Tongue (tissue), 2 donors: Measurements from ENCODE around the gene GRIN1. TPM values are rescaled to one million over a fixed set of nuclear protein-coding genes. Genes with fewer than 3 reads are reported as not detected.

Experiments
- DNase-seq: peaks from one replicate; pipeline ENCODE4 v3.0.0-alpha.2; 2015
- total RNA-seq: library from RNA; depleted of rRNA; stranded (reverse); fragments of >200 nt; gene quantifications from one replicate; pipeline ENCODE4 v1.2.3, GENCODE V29; 2014

The GRIN1 gene
- total RNA-seq, 1 donor from 2014 or later = 1.1 TPM

GRCh38 chr9:137178939-137179630, 40.1 kb downstream of the GRIN1 start:
- DNase-seq = no peak

GRCh38 chr9:137179761-137180160, 40.8 kb downstream of the GRIN1 start:
- no peak for DNase-seq

GRCh38 chr9:137180491-137180890, 41.5 kb downstream of the GRIN1 start:
- no peak for DNase-seq

- no peak for DNase-seq
These were observed 42.7 kb downstream of the GRIN1 start for GRCh38 chr9:137181680-137182079.

GRCh38 chr9:137182836-137183235, 43.9 kb downstream of the GRIN1 start:
- no peak for DNase-seq

GRCh38 chr9:137183980-137184595, 45.1 kb downstream of the GRIN1 start:
- no peak for DNase-seq

DNA sequence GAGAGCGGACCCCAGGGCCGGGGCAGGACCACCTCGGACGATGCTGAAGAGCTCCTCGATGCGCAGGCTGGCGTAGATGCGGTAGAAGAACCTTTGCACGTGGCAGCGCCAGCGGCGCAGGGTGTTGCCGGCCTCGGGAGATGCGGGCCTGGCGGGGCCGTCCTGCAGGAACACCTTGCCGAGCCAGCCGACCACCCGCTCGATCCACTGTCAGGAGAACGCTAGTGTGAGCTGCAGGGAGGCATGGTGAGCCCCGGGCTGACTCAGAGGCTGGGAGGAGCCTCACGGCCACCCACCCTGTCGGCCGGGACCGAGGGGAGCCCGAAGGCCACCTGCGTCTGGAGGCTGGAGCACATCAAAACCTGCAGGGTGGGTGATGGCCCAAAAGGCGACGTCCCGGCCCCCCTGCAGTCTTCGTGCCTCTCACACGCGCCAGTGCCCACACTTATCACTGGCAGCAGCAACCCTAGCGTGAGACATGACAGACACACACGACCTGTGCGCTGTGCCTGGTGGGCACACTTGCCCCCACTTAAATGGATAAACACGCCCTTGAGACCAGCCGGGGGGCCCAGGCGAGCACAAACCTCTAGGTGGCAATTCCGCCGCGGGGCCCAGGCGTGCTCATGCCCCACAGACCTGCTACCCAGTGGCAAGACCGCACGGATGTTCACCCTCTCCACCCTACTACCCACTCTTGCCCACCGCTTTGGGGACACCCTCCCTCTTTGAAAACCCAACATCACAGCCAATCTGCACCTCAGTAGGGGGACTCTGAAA, 46.1 kb downstream of the GRIN1 start:
- DNase-seq = no peak

DNA sequence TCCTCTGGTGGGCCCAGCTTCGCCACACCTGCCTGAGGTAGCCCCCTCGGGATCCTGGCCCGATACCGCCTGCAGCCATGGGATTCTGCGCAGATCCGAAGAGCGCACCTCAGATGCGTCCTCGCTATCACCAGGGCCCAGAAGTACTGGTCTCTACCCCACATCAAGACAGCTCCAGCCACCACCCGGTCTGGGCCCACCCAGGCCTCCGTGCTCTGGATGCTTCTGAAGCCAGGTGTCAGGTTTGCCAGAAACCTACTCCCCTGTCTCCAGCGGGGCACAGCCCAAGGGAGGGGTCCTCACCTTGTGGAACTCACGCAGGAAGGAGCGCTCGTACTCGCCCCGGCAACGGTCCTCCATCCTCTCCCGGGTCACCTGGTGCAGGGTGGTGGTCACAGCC, 47.0 kb downstream of the GRIN1 start:
- no peak for DNase-seq

DNA sequence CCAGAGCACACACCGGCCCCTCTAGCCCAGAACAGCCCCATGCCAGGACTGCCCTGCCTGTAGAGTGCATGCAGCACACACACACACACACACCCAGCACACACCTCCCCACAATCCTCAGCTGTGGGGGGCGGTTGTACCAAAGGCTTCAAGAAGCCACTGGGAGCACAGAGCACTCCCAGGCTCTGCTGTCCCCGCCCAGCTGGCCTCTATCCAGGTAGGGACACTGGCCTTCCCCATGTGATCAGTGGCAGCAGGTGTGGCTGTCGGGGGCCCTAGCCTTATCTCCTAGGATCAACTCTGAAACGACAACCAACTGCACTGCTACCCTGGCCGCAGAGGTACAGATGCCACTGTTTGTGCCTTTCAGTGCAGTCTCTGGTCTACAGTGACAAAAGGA, 47.4 kb downstream of the GRIN1 start:
- no peak for DNase-seq

- DNase-seq = no peak
These were observed 48.4 kb downstream of the GRIN1 start for GRCh38 chr9:137187386-137187785.

- DNase-seq = no peak
These were observed 49.1 kb downstream of the GRIN1 start for GRCh38 chr9:137188086-137188489.

DNA sequence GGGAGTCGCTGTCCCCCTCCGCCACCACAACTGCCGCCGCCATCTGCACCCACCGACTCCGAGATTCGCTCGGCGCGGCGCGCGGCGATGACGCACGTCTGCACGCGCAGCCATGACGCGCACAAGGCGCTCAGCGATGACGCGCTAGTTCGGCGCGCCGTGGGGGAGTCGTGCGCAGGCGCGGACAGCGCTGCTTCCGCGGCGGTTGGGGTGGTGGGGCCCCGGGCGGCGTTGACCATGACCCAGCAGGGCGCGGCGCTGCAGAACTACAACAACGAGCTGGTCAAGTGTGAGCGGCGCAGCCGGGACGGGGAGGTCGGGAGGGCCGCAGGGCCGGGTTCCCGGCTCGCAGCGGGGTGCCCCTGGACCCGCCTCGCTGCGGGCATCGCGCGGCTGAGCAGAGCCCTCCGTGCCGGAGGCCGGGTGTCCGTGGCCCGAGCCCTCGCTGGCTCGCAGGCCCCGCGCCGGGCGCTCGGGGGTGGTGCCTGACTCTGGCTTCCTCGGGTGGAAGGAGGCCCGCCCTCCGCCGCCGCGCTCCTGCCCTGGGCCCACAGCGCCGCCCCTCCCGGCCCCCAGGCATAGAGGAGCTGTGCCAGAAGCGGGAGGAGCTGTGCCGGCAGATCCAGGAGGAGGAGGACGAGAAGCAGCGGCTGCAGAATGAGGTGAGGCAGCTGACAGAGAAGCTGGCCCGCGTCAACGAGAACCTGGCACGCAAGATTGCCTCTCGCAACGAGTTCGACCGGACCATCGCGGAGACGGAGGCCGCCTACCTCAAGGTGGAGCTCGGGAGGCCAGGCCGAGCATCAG, 49.7 kb downstream of the GRIN1 start, which contains the start of the genes ANAPC2 and SSNA1:
TSS of gene ANAPC2 (minus strand) at position 71 of the 807 bp plus-strand sequence. CDS start at position 43, 28 bp downstream.
TSS of gene SSNA1 (plus strand) at position 187 of the 807 bp plus-strand sequence. CDS start at position 238, 51 bp downstream.
- peak; percentile 97 for DNase-seq

GRCh38 chr9:137189297-137190295, 50.6 kb downstream of the GRIN1 start:
- no peak for DNase-seq

- DNase-seq = no peak
These were observed 51.4 kb downstream of the GRIN1 start for GRCh38 chr9:137190315-137190856.

DNA sequence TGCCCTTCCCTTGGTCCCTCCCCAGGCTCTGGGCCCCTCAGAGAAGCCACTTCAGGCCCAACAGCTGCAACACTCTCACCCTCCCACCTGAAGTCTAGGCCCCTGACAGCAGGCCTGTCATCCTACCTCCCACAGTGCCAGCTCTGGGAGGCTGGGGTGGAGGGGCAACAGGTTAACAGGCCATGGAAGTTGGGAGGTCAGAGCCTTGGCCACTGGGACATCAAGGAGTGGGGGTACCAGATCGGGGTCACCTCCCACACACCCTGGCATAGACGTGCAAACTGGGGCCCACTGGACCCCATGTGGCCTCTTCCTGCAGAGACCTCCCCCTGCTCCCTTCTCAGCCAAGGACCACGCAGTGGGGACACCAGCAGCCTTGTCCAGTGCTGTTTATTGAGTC, 52.3 kb downstream of the GRIN1 start:
- no peak for DNase-seq

- no peak for DNase-seq
These were observed 52.9 kb downstream of the GRIN1 start for GRCh38 chr9:137191691-137192447.

GRCh38 chr9:137192448-137192780, 53.5 kb downstream of the GRIN1 start:
- no peak for DNase-seq

DNA sequence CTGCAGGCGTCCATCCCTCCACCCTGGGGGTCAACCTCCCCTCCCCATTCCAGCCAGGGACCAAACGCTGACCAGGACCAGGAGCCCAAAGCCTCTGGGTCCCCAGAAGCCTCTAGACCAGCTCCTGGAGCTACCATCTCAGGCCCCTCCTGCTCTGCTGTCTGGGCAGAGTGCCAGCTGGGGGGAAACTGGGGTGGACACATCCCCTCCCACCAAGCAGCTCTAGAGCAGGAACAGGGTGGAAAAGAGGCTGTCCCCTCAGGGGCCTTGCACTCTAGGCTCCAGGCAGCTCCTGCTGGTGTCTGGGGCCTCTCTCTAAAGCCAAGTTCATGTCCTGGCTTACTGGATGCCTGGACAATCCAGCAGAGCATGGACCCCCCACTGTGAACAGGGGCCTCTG, 53.9 kb downstream of the GRIN1 start:
- DNase-seq = no peak

- no peak for DNase-seq
These were observed 54.8 kb downstream of the GRIN1 start for GRCh38 chr9:137193771-137194170.

DNA sequence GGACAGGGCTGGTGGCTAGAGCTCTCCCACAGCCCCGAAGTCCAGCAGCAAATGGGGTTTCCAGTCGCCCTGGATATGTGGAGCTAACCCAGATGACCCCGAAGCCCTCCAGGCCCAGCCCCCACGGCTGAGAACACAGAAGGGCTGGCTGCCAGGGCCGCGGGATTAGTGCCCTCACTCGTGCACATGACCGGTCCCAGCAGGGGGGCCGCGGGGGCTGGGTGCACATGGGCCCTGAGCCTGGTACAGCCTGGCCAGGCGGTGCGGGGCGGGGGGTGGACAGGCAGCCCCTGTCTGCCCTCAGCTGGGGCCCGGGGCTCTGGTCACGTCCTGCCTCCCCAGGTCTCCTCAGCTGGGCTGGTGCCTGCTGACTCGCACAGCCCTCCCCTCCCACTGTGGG, 55.4 kb downstream of the GRIN1 start:
- DNase-seq = no peak
